WTC11 (cell line): ENCODE data around the gene SERTAD2.

Experiments used
- CTCF ChIP-seq: fragments of 200-600 bp; IDR thresholded peaks from 2 replicates; pipeline ENCODE4 v1.8.0; 2022; ENCODE audit warnings: antibody characterized with exemption
- E2F1 ChIP-seq: sonication (generic); formaldehyde crosslinking; IDR thresholded peaks from 2 replicates; pipeline ENCODE4 v1.8.0; 2022; ENCODE audit warnings: mild to moderate bottlenecking, missing genetic modification reagents
- E2F5 ChIP-seq: sonication (generic); formaldehyde crosslinking; IDR thresholded peaks from 2 replicates; pipeline ENCODE4 v1.8.1; 2022; ENCODE audit warnings: mild to moderate bottlenecking, moderate library complexity, missing genetic modification reagents
- ELF4 ChIP-seq: sonication (generic); formaldehyde crosslinking; IDR thresholded peaks from 2 replicates; pipeline ENCODE4 v1.8.1; 2022; ENCODE audit warnings: low read depth, mild to moderate bottlenecking, moderate library complexity, missing genetic modification reagents
- FOXJ3 ChIP-seq: sonication (generic); formaldehyde crosslinking; IDR thresholded peaks from 2 replicates; pipeline ENCODE4 v1.9.0; 2021; ENCODE audit warnings: missing genetic modification reagents, mild to moderate bottlenecking, borderline replicate concordance
- MAX ChIP-seq: sonication (generic); formaldehyde crosslinking; IDR thresholded peaks from 2 replicates; pipeline ENCODE4 v1.8.0; 2022; ENCODE audit warnings: mild to moderate bottlenecking, missing genetic modification reagents
- NFYB ChIP-seq: sonication (generic); formaldehyde crosslinking; conservative IDR thresholded peaks from 2 replicates; pipeline ENCODE4 v1.8.0; 2022; ENCODE audit warnings: low read depth, missing genetic modification reagents
- NR3C1 ChIP-seq: sonication (generic); formaldehyde crosslinking; conservative IDR thresholded peaks from 2 replicates; pipeline ENCODE4 v1.8.1; 2023; ENCODE audit warnings: low read depth, mild to moderate bottlenecking, missing genetic modification reagents
- SP1 ChIP-seq: sonication (generic); formaldehyde crosslinking; conservative IDR thresholded peaks from 2 replicates; pipeline ENCODE4 v1.8.1; 2022; ENCODE audit warnings: missing genetic modification reagents

- no peak for TF ChIP-seq CTCF
- no peak for TF ChIP-seq SP1 (CRISPR knock-in tag)
- no peak for TF ChIP-seq E2F5 (CRISPR knock-in tag)
- TF ChIP-seq E2F1 (CRISPR knock-in tag): no peak
- no peak for TF ChIP-seq NR3C1 (CRISPR knock-in tag)
- TF ChIP-seq ELF4 (CRISPR knock-in tag): no peak
- no peak for TF ChIP-seq NFYB
- TF ChIP-seq FOXJ3 (CRISPR knock-in tag): no peak
- no peak for TF ChIP-seq MAX (CRISPR knock-in tag)
Observed at GRCh38 chr2:64672708-64673107, 19.0 kb upstream of the SERTAD2 start.
